T-helper 1 cell treated with Interleukin-12 subunit alpha and Interleukin-12 subunit beta and Interleukin-4 antibody, amounts not matched to agents 30 μg/mL and 1 μg/mL, for 36 hours (primary cell): ENCODE measurements around the gene CEMIP2.

Source experiments
- H3K27ac Mint-ChIP-seq: one replicate; pipeline ENCODE4 v1.8.0; 2021; ENCODE audit warnings: mild to moderate bottlenecking, mixed read lengths
- H3K27me3 Mint-ChIP-seq: one replicate; pipeline ENCODE4 v1.8.0; 2021; ENCODE audit warnings: low read depth, mixed read lengths
- H3K36me3 Mint-ChIP-seq: one replicate; pipeline ENCODE4 v1.8.0; 2021; ENCODE audit warnings: low read depth, mixed read lengths
- H3K4me1 Mint-ChIP-seq: one replicate; pipeline ENCODE4 v1.8.0; 2021; ENCODE audit warnings: low read depth, mixed read lengths
- H3K4me3 Mint-ChIP-seq: one replicate; pipeline ENCODE4 v1.8.0; 2021; ENCODE audit warnings: mild to moderate bottlenecking, moderate library complexity, mixed read lengths
- H3K9me3 Mint-ChIP-seq: one replicate; pipeline ENCODE4 v1.8.0; 2021; ENCODE audit warnings: mixed read lengths

Gene CEMIP2

DNA sequence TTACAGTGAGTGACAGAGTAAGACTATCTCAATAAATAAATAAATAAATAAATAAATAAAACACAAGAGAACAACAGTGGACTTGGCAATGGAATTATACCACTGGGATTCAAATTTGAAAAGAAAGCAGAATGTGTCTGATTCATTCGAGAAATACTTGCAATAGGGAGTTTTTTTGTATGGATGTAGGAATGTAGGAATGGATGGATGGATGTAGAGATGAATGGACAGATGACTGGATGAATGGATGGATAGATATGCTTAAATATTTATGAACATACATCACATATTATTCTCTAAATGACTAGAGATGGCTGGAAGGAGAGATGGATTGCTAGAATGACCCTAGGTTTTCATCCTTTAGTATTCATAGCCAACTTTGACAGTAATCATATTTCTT is 22.0 kb upstream of the CEMIP2 start:
- Mint-ChIP-seq H3K9me3 (no peaks in the 10 kb centered on the region), H3K27me3 (no peaks in the 10 kb centered on the region), H3K4me3 (no peak overlapping the region), H3K36me3 (peaks cover 5% of the 10 kb centered on the region), H3K4me1 (peaks cover 24% of the 10 kb centered on the region), H3K27ac (no peak overlapping the region)

DNA sequence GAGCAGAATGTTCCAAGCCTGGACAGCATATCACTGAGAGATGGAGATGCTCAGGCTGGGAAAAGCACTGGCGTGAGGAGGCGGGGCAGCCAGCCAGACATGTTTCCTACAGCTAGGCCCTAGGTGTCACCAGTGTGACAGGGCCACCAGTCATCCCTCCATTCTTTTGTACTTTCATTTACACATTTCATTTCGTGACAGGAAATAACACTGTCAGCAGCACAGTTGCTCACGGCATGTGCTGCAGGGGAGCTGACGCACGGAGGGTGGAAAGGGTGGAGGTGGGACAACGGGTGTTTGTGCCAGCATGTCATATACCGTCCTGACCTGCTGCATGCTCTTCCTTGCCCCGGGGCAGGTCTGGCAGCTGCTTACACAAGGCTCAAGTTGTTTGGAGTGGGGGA is 14.8 kb upstream of the CEMIP2 start:
- no peaks in the 10 kb centered on the region for H3K27me3 Mint-ChIP-seq
- H3K4me3 Mint-ChIP-seq: peak overlapping the region; percentile 54
- H3K36me3 Mint-ChIP-seq: peaks cover 3% of the 10 kb centered on the region
- H3K9me3 Mint-ChIP-seq: no peaks in the 10 kb centered on the region
- H3K27ac Mint-ChIP-seq: peak overlapping the region; percentile 95
- H3K4me1 Mint-ChIP-seq: peaks cover 37% of the 10 kb centered on the region

DNA sequence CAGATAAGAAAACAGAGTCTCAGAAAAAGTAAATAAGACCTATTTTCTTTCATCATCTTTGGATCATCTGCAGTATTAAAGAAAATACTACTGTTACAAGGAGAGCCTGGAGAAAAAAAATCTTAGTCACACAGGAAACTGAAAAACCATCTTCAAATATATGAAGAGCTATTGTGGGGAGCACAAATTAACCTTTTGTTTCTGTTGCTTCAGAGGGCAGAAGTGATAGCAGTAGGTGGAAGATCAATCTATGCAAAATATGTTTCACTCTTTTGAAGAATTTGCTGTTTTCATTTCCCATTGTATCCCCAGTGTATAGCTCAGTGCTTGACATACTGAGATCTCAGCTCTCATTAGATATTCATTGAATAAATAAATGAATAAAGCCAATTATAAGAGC is 13.1 kb upstream of the CEMIP2 start:
- Mint-ChIP-seq H3K4me3 (peak overlapping the region; percentile 40), H3K36me3 (peaks cover 3% of the 10 kb centered on the region), H3K4me1 (peaks cover 37% of the 10 kb centered on the region), H3K27me3 (no peaks in the 10 kb centered on the region), H3K9me3 (no peaks in the 10 kb centered on the region), H3K27ac (peak overlapping the region; percentile 95)

DNA sequence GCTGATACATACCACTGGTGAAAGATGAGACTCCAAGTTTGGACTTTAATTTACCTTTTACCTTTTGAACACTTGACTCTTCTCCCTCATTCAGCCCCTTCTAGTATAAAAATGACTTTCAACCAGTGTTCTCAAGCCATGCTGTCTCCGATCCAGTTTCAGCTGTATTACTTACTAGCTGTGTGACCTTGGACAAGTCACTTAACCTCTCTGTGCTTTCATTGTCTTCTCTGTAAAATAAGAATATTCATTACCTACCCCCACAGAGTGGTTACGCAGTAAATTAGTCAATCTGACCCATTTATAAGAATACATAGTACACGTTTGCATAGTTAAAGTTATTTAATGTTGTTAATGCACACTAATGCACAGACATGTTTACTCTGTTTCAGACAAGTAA is 12.6 kb upstream of the CEMIP2 start:
- Mint-ChIP-seq H3K27me3 (no peaks in the 10 kb centered on the region), H3K27ac (peak overlapping the region; percentile 95), H3K9me3 (no peaks in the 10 kb centered on the region), H3K36me3 (peaks cover 3% of the 10 kb centered on the region), H3K4me3 (no peak overlapping the region), H3K4me1 (peaks cover 37% of the 10 kb centered on the region)

DNA sequence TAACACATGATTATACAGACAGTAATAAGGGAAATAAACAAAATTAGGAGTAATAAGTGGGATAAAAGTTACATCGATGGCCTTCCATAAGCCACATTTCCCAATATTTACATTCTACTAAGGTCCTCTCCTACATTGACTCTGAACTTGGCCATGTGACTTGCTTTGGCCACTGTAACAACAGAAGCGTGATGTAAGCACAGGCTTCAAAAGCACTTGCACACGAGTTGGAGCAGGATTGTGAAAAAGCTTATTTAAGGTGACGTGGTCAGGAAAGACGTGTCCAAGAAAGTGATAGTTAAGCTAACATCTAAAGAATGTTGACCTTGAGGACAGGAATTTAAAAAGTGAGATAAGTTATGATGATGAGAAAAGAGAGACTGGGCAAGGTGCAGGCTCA is 9.8 kb upstream of the CEMIP2 start:
- no peak overlapping the region for H3K4me3 Mint-ChIP-seq
- no peaks in the 10 kb centered on the region for H3K27me3 Mint-ChIP-seq
- no peaks in the 10 kb centered on the region for H3K9me3 Mint-ChIP-seq
- H3K36me3 Mint-ChIP-seq: no peaks in the 10 kb centered on the region
- H3K27ac Mint-ChIP-seq: no peak overlapping the region
- peaks cover 27% of the 10 kb centered on the region for H3K4me1 Mint-ChIP-seq

DNA sequence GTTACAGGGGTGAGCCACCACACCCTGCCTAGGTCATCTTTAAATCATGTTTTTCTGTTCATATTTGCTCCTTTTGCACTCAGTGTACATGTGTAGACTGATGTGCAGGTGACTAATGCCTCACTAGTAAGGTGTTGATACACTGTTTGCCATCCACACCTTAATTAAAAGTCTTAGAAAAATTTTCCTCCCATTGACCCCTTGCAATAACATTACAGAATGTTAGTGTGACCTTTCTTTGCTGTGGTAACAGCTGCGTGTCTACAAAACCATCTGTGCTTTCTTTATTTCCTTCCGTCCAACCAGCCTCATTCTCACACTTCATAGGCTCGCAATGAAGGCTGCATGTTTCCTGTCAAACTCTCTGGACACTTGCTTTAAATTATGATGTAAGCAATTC is 6.6 kb upstream of the CEMIP2 start:
- H3K4me1 Mint-ChIP-seq: peaks cover 4% of the 10 kb centered on the region
- H3K27me3 Mint-ChIP-seq: no peaks in the 10 kb centered on the region
- no peaks in the 10 kb centered on the region for H3K36me3 Mint-ChIP-seq
- no peaks in the 10 kb centered on the region for H3K9me3 Mint-ChIP-seq
- H3K27ac Mint-ChIP-seq: no peak overlapping the region
- H3K4me3 Mint-ChIP-seq: no peak overlapping the region

DNA sequence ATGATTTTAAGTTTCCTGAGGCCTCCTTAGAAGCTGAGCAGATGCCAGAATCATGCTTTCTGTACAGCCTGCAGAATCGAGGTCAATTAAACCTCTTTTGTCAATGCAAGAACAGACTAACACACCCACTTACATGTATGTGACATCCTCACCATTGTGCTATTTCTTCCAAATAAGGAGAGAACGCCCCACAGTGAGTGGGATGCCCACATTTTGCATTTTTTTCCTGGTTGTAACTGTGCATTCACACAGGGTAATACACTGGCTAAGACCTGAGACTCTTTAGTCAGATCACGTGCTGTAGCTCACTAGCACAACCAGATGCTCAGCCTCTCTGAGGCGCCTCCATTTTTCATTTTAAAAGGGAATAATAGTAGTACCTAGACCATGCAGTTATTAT is 4.4 kb upstream of the CEMIP2 start:
- Mint-ChIP-seq H3K4me1 (peaks cover 11% of the 10 kb centered on the region), H3K36me3 (peaks cover 2% of the 10 kb centered on the region), H3K27me3 (no peaks in the 10 kb centered on the region), H3K4me3 (no peak overlapping the region), H3K9me3 (no peaks in the 10 kb centered on the region), H3K27ac (no peak overlapping the region)

DNA sequence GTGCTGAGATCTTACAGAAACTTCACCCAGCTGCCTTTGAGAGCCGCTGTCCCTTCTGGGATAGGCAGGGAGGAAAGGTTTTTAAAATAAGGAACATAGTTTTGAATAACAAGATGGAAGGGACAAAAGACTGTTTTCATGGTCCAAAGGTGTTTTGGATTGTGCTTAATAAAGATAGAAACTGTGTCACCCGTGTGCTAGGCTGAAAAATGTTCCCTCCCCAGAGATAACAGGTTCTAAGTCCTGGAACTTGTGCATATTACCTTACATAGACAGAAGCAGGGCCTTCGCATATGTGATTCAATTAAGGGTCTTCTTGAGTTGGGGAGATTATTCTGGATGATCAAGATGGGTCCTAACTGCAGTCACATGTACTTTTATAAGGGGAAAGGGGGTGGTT is 1.9 kb upstream of the CEMIP2 start:
- Mint-ChIP-seq H3K27ac (peak overlapping the region; percentile 67), H3K9me3 (no peaks in the 10 kb centered on the region), H3K27me3 (no peaks in the 10 kb centered on the region), H3K36me3 (peaks cover 6% of the 10 kb centered on the region), H3K4me1 (peaks cover 28% of the 10 kb centered on the region), H3K4me3 (peak overlapping the region; percentile 90)

DNA sequence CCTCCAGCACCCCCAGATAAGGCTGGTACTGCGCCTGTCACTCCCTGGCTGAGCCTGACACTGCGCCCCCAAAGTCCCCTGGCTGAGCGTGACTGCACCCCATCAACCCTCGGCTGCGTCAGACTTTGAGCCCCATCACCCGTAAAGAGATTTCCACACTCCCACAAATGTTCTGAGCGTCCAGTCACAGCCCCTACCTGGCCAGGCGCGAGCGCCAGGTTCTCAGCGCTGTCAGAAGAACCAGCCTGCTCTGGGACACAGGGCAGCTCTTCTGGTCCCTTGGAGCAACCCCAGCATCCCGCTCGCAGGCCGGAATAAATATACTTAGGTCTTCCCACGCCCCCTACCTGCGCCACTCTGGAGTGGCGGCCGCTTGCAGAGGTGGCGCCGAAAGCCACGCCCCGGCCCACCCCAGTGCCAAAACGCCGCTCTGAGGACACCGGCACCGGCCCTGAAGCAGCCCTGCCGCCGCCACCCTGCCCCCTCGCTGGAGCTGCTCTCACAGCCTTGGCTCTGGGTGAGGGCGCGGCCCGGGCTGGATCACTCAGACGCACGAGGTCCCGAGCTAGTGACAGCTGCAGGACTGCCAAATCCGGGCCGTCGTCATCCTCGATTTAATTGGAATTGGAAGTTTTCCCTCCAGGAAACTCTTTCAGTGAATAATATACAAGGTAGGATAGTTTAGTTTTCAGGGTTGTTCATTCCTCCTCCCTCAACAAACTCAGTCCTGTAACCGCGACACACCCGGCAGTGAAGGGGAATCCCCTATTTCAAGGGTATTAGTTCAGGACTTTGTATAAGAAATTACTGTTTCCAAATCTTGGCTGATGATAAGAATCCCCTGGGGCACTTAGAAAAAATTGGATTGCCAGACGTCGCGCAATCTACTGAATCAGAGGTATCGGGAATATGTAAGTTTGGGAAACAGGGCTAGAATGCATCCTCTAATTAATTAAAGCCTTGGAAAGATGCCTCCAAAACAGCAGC is 1.2 kb upstream of the CEMIP2 start:
- Mint-ChIP-seq H3K4me1 (peaks cover 32% of the 10 kb centered on the region), H3K36me3 (peaks cover 6% of the 10 kb centered on the region), H3K27me3 (no peaks in the 10 kb centered on the region)

DNA sequence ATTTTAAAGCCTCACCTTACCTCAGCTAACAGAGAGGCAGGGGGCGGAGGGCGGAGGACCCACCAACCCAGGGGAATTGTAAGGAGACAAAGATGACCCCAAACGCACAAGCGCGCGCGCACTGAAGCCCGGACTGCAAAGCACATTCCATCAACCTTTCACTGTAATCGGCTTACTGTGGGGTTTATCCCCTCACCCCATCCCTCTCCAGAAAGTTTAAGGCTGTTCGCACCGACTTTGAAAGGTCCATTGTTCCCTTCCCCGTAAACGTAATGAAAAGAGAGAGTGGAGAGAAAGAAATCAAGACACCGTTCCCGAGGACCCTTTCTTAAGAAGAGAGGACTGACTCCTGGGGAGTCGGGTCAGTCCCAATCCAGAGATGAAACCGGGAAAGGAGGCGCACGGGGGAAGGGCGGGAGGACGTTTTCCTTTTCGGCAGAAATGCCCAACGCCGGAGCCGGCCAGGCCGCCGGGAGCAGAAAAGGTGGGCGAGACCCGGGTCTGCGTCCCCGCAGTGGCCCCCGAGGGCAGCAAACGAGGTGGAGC is 464 bp downstream of the CEMIP2 start:
- peaks cover 6% of the 10 kb centered on the region for H3K36me3 Mint-ChIP-seq
- no peaks in the 10 kb centered on the region for H3K27me3 Mint-ChIP-seq
- H3K4me3 Mint-ChIP-seq: peak overlapping the region; percentile 98
- no peaks in the 10 kb centered on the region for H3K9me3 Mint-ChIP-seq
- peaks cover 45% of the 10 kb centered on the region for H3K4me1 Mint-ChIP-seq
- peak overlapping the region; percentile 98 for H3K27ac Mint-ChIP-seq

More for the DNA sequence above, 1.2 kb upstream of the CEMIP2 start:
- peak overlapping the region; percentile 85 for H3K27ac Mint-ChIP-seq
- no peaks in the 10 kb centered on the region for H3K9me3 Mint-ChIP-seq
- peak overlapping the region; percentile 90 for H3K4me3 Mint-ChIP-seq

DNA sequence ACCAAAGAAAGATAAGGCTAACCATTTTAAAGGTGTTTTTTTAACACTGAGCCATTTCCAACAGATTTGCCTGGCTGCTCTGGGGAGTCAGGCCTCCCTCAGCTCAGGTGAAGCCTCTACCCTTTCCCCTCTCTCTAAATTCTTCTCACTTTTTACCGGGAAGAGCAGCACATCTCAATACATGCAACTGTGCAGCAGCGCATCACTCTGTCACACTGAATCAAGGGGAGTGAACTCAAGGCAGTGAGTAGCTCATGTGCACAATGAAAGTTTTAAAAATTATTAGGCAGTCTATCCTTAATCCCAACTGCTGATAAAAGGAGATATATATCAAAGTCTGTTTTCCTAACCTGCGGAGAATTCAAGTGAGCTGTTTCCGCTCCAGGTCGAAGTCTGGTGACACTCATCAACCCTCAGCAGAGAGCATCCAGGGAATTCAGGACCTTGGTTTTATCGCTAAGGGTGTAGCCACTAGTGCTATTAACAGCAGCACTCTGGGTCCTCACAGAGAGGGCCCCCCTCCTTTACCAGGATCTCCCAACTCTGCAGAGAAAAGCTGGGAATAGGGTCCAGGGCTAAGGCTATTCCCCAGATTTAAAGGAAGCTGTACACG is 1.0 kb downstream of the CEMIP2 start:
- Mint-ChIP-seq H3K9me3 (no peaks in the 10 kb centered on the region), H3K4me1 (peaks cover 48% of the 10 kb centered on the region), H3K27ac (peak overlapping the region; percentile 98), H3K4me3 (peak overlapping the region; percentile 98), H3K27me3 (no peaks in the 10 kb centered on the region), H3K36me3 (peaks cover 6% of the 10 kb centered on the region)

DNA sequence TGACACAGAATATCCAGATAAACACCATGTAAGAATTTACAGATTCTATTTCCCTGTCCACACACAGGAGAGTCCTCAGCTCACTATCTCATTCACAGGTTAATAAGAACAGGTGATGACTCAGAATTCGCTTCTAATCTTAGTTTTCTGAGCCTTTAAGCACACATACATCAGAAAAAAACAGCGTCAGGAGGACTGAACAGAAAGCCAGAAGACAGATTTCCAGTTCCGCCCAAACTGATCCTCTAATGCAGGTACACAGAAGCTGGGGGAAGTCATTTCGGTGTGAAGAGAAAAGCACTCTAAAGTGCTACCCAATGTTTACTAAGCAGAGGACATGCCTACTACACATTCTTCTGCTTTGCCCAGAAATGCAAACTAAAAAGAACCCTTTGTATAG is 1.6 kb downstream of the CEMIP2 start:
- H3K27ac Mint-ChIP-seq: peak overlapping the region; percentile 98

DNA sequence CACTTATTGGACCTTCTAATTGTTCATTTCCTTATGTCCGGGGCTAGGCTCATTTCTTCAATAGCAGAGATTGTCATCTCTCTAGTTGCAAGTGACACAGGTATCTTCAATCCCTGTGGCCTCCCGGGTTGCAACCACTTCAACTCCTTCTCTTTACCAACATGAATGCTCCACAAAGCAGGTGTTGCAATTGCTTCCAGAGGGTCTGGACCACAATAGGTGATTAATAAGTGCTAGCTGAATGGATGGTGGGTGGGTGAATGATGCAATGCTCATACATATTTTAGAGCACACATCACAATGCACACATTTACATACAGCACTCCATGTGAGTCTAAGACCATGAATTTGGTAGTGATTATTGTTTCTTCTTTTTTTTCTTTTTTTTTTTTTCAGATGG is 2.6 kb downstream of the CEMIP2 start:
- Mint-ChIP-seq H3K4me3 (peak overlapping the region; percentile 75), H3K4me1 (peaks cover 56% of the 10 kb centered on the region), H3K27me3 (no peaks in the 10 kb centered on the region), H3K36me3 (peaks cover 6% of the 10 kb centered on the region), H3K9me3 (no peaks in the 10 kb centered on the region), H3K27ac (peak overlapping the region; percentile 67)

More for the DNA sequence above, 1.6 kb downstream of the CEMIP2 start:
- Mint-ChIP-seq H3K9me3 (no peaks in the 10 kb centered on the region), H3K36me3 (peaks cover 6% of the 10 kb centered on the region), H3K27me3 (no peaks in the 10 kb centered on the region), H3K4me3 (peak overlapping the region; percentile 98), H3K4me1 (peaks cover 50% of the 10 kb centered on the region)

DNA sequence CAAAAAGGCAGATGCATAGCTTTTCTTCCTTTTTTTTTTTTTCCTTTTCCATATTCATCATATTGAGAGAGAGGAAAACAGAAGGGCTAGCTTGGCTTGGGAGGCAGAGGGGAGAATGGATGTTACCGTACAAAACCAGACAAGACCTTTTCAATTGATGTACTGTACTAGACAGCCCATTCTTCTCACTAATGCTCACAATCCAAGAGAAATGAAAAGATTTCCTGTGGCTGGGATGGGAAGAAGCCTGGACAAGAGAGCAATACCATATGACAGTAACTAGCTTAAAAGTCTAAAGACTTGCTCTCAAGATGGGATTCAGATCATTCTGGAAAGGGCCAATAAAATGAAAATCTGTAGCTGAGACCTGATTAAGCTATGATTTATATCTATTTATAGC is 3.4 kb downstream of the CEMIP2 start:
- no peaks in the 10 kb centered on the region for H3K9me3 Mint-ChIP-seq
- H3K4me1 Mint-ChIP-seq: peaks cover 56% of the 10 kb centered on the region
- peaks cover 6% of the 10 kb centered on the region for H3K36me3 Mint-ChIP-seq
- H3K4me3 Mint-ChIP-seq: peak overlapping the region; percentile 59
- H3K27ac Mint-ChIP-seq: peak overlapping the region; percentile 45
- H3K27me3 Mint-ChIP-seq: no peaks in the 10 kb centered on the region

DNA sequence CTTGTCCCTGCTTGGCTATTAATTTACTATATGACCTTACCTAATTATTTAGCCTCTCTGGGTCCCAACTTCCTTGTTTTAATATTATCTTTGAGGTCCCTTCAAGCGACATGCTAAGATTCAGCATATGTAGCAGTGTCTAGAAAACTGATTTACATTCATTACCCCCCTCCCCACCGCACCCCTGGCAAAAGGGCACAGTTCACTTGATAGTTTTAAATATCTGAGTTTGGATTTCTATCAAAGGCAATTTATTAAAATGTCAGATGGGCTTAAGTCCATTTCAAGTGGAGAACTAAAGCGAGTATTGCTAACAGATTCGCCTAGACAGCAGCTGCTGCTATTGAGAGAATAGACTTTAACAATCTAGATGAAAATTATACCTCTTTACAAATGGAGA is 3.9 kb downstream of the CEMIP2 start:
- peak overlapping the region; percentile 45 for H3K27ac Mint-ChIP-seq
- H3K27me3 Mint-ChIP-seq: no peaks in the 10 kb centered on the region
- H3K4me3 Mint-ChIP-seq: peak overlapping the region; percentile 59
- H3K9me3 Mint-ChIP-seq: no peaks in the 10 kb centered on the region
- peaks cover 53% of the 10 kb centered on the region for H3K4me1 Mint-ChIP-seq
- H3K36me3 Mint-ChIP-seq: peaks cover 7% of the 10 kb centered on the region
